GM12875 (cell line): ENCODE measurements around the gene C2CD3.

Source experiments
- H3K4me3 ChIP-seq: one replicate; pipeline ENCODE4 v1.5.1; 2011; ENCODE audit warnings: low read depth, low read length, control low read depth
- TF ChIP-seq, protein P1 (sequence below): IDR thresholded peaks from 2 replicates; pipeline ENCODE4 v1.5.1; 2011; ENCODE audit warnings: low read depth, mild to moderate bottlenecking, control low read depth, inconsistent platforms, low read length, moderate library complexity, borderline replicate concordance; ENCODE audit not compliant: insufficient read depth

Gene C2CD3

GRCh38 chr11:74179234-74180052 lies 8.6 kb upstream of the C2CD3 start:
- no peak overlapping the region for H3K4me3 ChIP-seq
- TF ChIP-seq, protein P1, sequence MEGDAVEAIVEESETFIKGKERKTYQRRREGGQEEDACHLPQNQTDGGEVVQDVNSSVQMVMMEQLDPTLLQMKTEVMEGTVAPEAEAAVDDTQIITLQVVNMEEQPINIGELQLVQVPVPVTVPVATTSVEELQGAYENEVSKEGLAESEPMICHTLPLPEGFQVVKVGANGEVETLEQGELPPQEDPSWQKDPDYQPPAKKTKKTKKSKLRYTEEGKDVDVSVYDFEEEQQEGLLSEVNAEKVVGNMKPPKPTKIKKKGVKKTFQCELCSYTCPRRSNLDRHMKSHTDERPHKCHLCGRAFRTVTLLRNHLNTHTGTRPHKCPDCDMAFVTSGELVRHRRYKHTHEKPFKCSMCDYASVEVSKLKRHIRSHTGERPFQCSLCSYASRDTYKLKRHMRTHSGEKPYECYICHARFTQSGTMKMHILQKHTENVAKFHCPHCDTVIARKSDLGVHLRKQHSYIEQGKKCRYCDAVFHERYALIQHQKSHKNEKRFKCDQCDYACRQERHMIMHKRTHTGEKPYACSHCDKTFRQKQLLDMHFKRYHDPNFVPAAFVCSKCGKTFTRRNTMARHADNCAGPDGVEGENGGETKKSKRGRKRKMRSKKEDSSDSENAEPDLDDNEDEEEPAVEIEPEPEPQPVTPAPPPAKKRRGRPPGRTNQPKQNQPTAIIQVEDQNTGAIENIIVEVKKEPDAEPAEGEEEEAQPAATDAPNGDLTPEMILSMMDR: no peak

DNA sequence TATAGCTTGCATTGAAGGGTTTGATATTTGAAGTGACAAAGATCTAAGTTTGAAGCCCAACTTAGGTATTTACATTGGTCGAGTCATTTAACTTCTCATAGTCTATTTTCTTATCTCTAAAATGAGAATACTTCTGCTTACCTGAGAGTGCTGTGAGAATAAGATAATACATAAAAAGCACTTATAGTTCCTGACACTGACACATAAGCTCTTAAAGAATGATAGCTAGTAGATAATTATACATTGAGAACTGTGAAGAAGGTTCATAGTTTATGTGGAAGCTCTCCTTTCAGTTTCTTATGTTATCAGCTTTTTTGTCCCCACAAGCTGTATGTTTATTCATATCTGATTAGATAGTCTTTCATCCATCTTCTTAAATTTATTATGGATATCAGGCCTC lies 5.1 kb upstream of the C2CD3 start:
- TF ChIP-seq, protein P1: no peak

GRCh38 chr11:74171997-74172396 lies 1.2 kb upstream of the C2CD3 start:
- peak overlapping the region; percentile 69 for H3K4me3 ChIP-seq
- TF ChIP-seq, protein P1: no peak

More for the DNA sequence above, 5.1 kb upstream of the C2CD3 start:
- no peak overlapping the region for H3K4me3 ChIP-seq

GRCh38 chr11:74171630-74171968 lies 797 bp upstream of the C2CD3 start:
- peak overlapping the region; percentile 69 for H3K4me3 ChIP-seq
- TF ChIP-seq, protein P1: no peak

DNA sequence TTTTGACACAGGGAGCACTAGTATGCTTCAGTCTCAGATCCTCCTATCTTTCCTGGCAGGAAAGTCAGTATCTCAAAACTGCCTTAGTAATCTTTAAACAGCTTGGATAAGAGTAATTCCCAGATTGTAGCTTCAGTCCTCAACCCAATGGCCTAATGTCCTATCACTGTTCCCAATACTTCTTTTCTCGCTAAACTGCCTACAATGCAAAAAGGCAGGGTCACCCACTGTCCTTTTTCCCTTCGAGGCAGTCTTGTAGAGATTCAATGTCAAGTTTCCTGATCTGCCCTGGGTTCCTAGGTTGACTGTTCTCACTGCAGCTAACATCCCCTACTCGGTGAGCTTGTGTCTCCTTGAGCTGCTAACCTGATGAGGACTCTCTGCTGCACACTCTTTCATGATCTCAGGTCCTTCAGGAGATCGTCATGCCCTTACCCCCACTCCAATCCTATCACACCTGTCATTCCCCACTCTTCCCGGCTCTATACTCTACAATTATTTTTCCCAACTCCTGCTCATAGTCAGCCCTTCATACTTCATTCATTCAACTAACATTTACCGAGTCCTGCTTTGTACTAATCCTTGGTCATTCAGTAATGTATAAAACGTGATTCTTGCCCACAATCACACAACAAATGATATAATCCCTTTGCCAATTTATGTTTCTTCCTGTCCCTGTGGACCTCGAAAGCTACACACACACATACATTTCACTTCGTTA lies 904 bp downstream of the C2CD3 start:
- TF ChIP-seq, protein P1: no peak

DNA sequence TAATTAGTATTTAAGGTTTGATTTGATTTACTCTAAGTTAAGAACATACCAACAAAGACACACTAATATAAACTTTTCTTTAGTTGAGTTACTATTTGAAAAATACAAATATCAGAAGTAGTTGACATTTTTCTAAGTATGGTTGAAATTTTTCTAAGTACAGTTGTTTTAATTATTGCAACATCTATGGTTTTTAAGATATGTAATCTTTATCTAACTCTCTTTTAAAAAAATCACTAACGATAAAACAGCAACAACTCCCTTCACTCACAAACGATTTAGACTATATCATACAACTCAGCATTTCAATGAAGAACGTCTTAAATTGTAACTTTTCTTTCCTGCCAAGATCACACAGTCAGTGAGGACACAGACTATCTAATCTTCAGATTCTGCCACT lies 2.0 kb downstream of the C2CD3 start:
- TF ChIP-seq, protein P1: no peak
- H3K4me3 ChIP-seq: no peak overlapping the region

More for the DNA sequence above, 904 bp downstream of the C2CD3 start:
- H3K4me3 ChIP-seq: peak overlapping the region; percentile 81
